Epithelial cell of prostate (primary cell): Measurements from ENCODE around the gene FILIP1L.

Experiments used
- DNase-seq: peaks from one replicate; pipeline ENCODE4 v3.0.0-alpha.2; 2011; ENCODE audit warnings: low read depth, low spot score
- H3K27ac ChIP-seq: fragments of 450-650 bp; 2 replicates; pipeline ENCODE4 v1.5.1; 2017; ENCODE audit warnings: mild to moderate bottlenecking

Gene FILIP1L

GRCh38 chr3:99960123-99960878 lies 154.0 kb downstream of the FILIP1L start:
- no peak for DNase-seq
- no peak overlapping the region for H3K27ac ChIP-seq

GRCh38 chr3:99958222-99958912 lies 155.9 kb downstream of the FILIP1L start:
- no peak for DNase-seq
- no peak overlapping the region for H3K27ac ChIP-seq

GRCh38 chr3:99957151-99957796 lies 157.0 kb downstream of the FILIP1L start:
- H3K27ac ChIP-seq: no peak overlapping the region
- DNase-seq: no peak

- no peak overlapping the region for H3K27ac ChIP-seq
- no peak for DNase-seq
These were observed 158.3 kb downstream of the FILIP1L start for GRCh38 chr3:99955773-99956562.

- DNase-seq: no peak
- H3K27ac ChIP-seq: no peak overlapping the region
These were observed 159.2 kb downstream of the FILIP1L start for GRCh38 chr3:99954914-99955644.

GRCh38 chr3:99953596-99953995 lies 160.7 kb downstream of the FILIP1L start:
- DNase-seq: no peak
- H3K27ac ChIP-seq: no peak overlapping the region

GRCh38 chr3:99952306-99952705 lies 162.0 kb downstream of the FILIP1L start:
- H3K27ac ChIP-seq: no peak overlapping the region
- DNase-seq: no peak

- DNase-seq: no peak
- no peak overlapping the region for H3K27ac ChIP-seq
These were observed 162.6 kb downstream of the FILIP1L start for GRCh38 chr3:99951701-99952100.

GRCh38 chr3:99950921-99951320 lies 163.4 kb downstream of the FILIP1L start:
- no peak overlapping the region for H3K27ac ChIP-seq
- DNase-seq: no peak

GRCh38 chr3:99949956-99950670 lies 164.2 kb downstream of the FILIP1L start:
- H3K27ac ChIP-seq: no peak overlapping the region
- no peak for DNase-seq

- no peak overlapping the region for H3K27ac ChIP-seq
- DNase-seq: no peak
These were observed 165.7 kb downstream of the FILIP1L start for GRCh38 chr3:99948467-99949089.

- no peak for DNase-seq
These were observed 166.9 kb downstream of the FILIP1L start for GRCh38 chr3:99947356-99947755.

GRCh38 chr3:99945328-99945995 lies 168.8 kb downstream of the FILIP1L start:
- H3K27ac ChIP-seq: no peak overlapping the region
- DNase-seq: no peak

More at GRCh38 chr3:99947356-99947755, 166.9 kb downstream of the FILIP1L start:
- H3K27ac ChIP-seq: no peak overlapping the region

- H3K27ac ChIP-seq: no peak overlapping the region
- no peak for DNase-seq
These were observed 170.2 kb downstream of the FILIP1L start for GRCh38 chr3:99943931-99944761.

- no peak overlapping the region for H3K27ac ChIP-seq
- no peak for DNase-seq
These were observed 173.1 kb downstream of the FILIP1L start for GRCh38 chr3:99941211-99941610.

- DNase-seq: no peak
- no peak overlapping the region for H3K27ac ChIP-seq
These were observed 174.0 kb downstream of the FILIP1L start for GRCh38 chr3:99940350-99940749.

GRCh38 chr3:99939876-99940275 lies 174.4 kb downstream of the FILIP1L start:
- no peak for DNase-seq
- H3K27ac ChIP-seq: no peak overlapping the region
